NOMO-1 treated with DMSO at 0.1 percent for 48 hours (cell line): Measurements from ENCODE around the gene HOXC12.

Experiments used
- DNase-seq: peaks from one replicate; lab custom pipeline; 2025; ENCODE audit not compliant: unreplicated experiment; lab: John Stamatoyannopoulos, UW

HOXC12 gene

DNA sequence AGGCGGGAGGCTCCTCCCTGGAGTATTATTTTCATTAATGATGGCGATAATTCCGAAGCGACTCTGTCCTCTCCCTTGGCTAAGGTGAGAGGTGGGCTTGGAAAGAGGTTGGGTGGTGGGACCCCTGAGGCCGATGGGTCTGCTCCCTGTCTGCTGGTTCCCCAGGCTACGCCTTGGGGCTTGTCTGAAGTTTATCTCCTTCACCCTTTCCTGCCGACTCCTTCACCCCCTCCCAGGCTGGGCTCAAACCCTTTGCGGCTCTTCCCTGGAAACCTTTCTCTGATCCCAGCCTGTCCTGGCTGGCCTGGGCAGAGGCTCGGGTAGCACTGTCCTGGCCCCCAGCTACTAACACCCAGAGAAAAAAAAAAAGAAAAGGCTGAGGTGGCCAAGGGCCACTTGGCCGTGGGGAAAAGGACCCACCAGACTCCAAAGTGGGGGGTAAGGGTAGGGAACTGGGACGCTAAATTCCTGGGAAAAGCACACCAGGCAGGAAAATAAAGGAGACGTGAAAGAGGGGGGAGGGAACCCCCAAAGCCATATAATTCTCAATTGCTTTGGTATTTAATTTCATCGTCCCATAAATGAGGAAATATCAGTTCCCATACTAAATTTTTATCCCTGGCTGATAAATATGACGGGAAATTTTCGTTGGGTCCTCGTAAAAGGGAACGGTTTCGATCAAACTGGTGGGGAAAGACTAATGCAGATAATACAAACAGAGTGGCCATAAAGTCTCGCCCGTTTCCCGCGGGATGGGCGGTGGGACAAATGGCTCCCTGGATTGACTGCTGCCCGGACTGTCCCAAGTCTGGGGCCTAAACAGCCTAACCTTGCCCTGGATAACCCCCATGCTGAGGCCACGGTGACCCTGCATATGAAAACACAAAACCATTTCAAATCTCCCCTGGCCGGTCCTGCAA, 28.2 kb downstream of the HOXC12 start:
- DNase-seq, result no peak

DNA sequence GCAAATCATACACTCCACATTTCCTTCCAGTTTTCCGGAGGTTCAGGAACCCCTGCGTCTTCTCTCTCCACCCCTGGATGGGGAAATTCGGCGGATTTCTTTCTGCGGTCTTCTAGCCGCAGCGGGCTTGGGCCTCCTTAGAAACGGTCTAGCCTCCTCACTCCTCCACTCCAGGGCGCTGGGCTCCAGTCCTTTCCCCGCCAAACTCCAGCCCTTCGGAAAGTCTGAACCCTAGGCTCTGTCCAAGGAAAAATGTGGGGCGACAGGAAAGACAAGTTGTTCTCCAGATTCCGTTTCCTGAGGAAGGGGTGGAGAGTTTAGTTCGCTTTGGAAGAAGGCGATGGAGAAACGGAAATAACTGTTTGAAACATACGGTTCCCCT, 28.9 kb downstream of the HOXC12 start:
- DNase-seq, result peak; percentile 28

DNA sequence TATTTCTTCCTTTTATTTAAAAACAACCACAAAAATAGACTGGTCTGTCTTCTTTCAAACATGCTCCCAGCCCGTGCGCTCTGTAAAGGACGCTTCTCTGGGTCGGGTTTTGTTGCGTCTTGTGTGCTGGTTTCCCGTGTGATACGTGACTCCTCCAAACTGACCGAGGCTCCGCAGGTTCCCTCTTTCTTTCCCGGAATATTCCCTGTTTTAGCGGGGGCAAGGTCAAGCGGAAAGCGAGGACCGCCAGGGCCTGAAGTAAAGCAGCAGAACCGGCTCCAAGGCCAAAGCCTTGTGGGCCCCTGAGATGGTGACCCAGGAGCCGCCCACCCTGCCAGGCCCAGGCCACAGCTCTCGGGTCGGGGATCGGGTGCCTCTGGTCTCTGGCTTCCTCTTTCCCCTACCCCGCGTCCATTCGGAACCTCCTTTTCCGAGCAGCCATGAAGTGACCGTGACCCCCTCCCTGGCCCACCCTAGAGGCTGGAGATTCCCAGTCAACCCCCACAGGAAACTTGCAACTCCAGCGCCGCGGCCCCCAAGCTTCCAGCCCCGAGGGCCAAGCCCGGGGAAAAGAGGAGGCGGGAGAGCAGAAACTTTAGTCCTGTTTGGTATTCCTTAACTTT, 29.4 kb downstream of the HOXC12 start:
- no peak for DNase-seq

DNA sequence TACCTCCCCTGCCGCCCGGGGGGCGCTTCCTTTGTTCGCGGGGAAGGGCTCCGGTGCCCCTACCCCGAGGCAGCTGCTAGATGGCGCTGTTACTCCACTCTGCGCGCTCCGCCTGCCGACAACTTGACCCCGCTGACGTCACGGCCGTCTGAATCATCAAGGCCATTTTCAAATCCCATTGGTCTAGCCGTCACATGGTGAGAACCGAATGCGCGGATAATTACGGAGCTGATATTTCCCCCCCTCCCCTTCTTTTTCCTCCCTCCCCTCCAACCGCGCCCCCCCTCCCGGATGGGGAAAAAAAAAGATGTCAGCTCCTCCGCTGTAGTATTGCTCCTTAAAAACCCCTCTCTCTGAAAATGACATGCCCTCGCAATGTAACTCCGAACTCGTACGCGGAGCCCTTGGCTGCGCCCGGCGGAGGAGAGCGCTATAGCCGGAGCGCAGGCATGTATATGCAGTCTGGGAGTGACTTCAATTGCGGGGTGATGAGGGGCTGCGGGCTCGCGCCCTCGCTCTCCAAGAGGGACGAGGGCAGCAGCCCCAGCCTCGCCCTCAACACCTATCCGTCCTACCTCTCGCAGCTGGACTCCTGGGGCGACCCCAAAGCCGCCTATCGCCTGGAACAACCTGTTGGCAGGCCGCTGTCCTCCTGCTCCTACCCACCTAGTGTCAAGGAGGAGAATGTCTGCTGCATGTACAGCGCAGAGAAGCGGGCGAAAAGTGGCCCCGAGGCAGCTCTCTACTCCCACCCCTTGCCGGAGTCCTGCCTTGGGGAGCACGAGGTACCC, 30.4 kb downstream of the HOXC12 start, which contains the start of gene HOXC10:
Gene HOXC10, plus strand, starts transcription at position 246 of the 791 bp plus-strand sequence. Its CDS starts 114 bp downstream, at position 360.
- peak; percentile 82 for DNase-seq

DNA sequence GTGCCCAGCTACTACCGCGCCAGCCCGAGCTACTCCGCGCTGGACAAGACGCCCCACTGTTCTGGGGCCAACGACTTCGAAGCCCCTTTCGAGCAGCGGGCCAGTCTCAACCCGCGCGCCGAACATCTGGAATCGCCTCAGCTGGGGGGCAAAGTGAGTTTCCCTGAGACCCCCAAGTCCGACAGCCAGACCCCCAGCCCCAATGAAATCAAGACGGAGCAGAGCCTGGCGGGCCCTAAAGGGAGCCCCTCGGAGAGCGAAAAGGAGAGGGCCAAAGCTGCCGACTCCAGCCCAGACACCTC, 30.9 kb downstream of the HOXC12 start:
- no peak for DNase-seq

DNA sequence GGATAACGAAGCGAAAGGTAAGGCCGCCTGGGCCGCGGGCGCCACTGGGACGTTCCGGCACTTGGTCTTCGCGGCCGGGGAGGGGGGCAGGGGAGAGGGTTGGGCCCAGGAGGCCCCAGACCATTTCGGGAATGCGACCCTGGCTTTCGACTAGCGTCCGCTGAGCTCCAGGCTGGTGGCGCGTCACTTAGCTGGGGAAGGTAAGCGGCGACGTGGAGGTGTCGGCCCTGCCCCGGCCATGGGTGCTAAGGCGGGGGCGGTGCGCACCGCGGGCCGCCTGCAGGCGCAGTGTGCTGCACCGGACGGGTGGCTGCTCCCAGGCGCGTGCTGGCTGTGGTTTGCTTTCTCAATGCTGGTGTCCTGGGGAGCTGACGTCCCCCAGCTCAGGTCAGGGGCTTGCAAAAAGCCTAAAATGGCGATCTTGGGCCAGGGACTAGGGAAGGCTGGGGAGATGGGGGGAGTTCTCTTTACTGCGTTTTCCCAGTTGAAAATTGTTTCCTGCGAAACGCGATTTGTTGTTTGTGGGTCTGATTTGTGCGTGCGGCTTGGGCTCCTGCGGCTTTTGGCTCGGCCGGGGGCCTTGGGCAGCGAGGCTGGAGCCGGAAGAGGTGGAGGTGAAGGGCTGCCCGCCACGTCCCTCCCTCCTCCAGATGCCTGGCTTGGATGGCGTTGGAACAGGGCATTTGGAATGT, 31.4 kb downstream of the HOXC12 start:
- DNase-seq, result no peak

DNA sequence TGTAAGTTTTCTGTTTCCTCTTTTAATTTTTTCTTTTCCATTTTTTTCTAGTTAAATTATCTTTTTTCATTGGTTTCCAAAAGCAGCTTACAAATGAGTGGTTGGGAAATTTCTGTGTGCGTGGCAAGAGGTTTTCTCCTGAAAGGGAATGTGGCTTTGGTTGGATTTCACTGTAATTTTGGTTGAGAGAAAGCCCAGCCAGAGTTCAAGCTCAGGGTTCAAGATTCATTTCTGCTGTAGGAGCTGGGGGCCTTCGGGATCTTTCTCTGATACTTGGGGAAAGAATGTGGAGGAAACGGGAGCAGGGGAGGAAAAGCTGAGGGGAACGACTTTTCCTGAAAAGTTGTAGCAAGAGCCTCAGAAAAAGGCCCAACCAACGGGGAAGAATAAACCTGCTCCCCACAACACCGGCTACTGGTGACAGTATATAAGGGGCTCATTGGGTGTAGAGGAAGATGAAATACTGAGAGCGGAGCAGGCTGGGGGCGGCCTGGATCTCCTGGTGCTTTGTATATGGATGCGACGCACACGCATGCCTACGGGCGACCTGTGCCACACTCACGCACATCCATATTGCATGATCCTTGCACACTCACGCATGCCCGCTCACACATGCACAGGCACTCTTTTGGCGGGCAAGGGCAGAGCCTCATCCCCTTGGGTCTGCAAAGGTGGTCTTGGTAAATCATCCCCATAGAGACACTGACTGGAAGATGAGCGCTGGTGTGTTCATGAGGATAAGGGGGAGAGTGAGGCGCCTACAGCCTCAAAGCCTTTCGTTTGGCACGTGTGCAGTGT, 32.2 kb downstream of the HOXC12 start:
- DNase-seq, result no peak

DNA sequence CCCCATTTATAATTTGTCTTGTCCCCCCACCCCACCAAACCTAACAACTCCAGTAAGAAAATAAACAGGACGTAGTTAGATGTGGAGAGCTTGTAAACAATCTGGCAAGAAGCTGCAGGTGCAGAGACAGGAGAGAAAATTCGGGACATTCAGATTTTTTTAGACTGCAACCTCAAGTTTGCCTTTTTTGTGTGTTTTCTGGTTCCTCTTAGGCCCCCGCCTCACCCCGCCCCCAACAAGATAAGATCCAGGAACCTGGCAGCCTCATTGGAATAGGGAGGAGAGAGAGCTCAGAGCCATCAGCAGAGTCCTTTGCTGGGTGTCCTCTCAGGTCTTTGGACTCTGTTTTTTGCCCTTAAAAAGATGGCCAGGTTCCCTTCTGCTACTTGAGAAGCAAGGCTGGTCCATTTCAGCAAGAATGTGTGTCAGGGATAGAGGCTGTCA, 33.1 kb downstream of the HOXC12 start:
- DNase-seq, result no peak

DNA sequence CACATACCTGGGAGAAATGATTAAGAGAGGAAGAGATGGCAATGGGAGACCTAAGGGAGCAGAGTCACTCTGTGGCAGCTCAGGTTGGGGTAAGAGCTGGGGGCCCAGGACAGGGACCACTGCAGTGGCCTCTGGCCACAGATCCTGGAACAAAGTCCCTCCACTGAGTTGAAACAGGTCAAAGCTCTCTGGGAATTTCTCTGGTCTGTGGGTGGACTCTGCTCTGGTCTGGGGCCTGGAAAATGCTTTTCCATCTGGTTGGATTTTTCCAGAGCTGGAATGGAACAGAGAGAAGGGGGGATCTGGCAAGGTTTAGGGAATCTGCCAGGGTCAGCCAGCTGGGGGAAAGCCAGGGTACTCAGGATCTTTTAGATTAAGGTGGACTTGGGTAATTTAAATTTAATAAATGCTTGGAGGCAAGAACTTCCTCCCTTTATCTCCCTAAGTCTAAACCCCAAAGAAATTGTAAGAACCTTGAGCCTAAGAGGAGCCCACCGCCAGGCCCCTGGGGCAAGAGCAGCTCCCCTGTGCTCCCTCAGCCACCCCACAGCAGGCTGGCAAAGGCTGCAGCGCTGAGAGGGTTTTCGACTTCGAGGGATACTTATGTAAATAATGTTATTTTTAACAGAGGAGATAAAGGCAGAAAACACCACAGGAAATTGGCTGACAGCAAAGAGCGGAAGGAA, 34.0 kb downstream of the HOXC12 start:
- DNase-seq, result no peak

DNA sequence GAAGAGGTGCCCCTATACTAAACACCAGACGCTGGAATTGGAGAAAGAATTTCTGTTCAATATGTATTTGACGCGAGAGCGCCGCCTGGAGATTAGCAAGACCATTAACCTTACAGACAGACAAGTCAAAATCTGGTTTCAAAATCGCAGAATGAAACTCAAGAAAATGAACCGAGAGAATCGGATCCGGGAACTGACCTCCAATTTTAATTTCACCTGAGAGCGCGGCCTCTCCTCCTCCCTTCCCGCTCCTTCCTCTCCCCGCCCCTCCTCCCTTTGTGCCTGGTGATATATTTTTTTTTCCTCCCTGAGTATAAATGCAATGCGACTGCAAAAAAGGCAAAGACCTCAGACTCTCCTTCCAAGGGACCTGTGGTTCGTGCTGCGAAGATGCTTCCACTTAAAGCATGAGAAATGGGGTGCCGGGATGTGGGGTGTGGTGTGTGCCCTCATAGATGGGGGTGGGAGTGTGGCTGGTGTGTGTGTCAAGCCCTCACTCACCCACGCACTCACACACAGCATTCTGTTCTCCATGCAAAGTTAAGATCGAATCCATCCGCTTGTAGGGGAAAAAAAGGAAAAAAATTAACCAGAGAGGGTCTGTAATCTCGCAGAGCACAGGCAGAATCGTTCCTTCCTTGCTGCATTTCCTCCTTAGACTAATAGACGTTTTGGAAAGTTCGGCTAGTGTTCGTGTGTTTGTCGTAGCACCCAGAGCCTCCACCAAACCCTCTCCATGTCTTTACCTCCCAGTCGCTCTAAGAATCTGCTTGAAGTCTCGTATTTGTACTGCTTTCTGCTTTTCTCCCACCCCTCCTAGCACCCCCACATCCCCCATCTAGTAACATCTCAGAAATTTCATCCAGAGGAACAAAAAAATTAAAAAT, 34.8 kb downstream of the HOXC12 start:
- peak; percentile 77 for DNase-seq

DNA sequence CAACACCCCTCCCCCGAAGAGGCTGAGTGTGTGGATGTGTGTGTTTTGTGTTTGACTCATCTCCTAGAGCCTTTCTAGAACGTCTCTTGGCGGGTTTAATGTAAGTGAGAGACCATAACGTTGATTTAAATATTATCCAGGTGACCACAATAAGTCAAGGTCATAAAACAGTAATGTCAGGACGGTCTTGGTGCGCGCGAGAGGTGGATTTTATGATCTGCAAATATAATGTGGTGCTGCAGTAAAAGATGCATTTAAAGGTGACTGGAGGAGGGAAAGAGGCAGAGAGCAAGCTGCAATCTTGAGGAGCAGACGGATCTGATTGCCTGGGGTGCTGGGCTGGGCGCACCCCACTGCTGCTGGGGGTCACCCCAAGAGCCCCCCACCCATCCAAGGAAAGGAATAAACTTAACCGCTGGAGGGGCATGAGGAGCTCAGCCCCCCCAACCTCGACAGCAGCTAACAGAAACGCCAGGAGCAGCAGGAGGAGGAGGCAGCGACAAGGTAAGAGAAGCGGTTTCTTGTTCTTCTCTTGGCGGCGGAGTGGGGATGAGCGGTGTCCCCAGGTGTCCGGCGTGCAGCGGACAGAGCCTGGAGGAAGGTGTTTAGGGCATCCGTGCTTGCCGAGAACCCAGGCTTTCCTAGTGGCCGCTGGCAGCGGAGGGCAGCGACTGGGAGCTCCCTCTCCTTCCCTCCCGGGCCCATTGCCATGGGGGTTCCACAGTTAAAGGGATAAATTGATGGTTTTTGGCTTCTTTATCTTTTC, 35.8 kb downstream of the HOXC12 start:
- DNase-seq, result no peak

DNA sequence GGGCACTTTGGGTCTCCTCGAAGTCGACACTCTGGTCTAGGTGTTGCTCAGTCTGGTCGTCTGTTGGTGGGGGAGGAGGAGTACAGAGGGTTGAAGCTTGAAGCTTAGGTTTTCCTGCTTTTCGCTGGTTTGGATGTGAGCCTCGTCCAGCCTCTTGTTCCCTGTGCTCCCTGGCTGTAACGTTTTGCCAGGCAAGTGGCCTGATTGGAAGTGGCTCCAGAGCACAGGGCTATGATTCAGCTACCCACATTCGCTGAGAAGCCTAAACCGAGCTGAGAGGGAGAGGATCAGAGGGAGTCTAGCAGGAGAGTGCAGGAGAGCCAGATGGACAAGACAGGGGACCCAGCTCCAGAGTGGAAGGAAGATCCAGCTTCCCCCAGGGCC, 36.4 kb downstream of the HOXC12 start:
- DNase-seq, result no peak

DNA sequence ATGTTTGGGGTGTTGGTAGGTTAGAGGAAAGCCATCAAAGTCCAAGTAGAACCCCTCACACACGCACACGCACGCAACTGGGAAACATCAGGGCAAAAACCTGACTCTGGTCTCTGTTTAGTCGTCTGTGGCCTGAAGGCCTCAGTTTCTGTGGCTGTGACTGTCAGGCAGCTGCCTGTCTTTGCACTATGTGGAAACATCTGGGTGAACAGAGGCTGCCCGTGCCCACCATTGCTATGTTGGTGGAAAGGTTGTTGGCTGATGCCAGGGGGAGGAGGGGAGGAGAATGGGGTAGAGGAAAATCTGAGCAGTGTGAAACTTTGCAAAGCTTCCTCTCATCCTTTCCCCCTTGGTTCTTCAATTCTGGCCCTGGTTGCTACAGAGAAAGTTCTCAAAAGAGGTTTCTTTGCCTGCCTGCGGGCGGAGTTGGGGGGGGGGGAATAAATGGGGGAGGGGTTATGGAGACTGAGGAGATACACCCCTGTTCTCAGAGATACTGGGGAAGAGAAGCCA, 37.7 kb downstream of the HOXC12 start:
- DNase-seq, result no peak

DNA sequence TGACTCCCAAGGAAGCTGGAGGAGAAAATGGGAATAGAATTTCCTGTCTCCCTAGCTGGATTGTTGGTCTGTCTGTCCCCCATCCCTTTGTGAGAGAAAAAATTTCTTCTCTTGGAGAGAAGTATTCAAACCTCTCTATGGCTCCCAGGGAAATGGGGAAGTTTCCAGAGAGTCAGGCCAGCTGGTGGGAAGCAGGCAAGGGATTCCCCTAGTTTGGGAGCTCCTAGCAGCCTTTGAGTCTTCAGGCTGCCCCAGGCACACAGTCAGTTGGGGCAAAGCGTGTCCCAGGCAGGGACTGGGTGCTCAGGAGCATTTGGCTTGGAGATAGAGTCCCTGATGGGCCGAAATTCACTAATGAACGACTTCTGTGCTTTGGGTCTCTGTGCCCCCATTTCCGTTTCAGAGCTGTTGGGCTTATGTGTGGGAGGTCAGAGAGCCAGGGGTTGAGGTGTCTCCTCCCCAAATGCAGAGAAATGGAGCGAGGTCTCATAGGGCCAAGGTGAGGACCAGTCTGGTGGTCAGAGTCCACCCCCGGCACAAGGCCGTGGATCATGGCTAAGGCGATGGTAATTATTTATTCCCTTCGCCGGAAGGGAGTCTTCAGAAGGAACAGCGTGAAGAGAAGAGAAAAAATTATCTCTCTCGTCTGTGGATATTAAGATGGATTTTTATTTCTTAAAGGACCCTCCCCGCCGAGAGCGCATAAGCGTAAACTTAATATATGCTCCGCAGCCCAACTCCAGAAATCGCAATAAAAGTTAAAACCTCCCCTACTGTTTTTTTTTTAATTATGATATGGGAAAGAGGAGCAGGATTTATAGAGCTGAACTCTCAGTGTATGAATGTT, 38.7 kb downstream of the HOXC12 start:
- DNase-seq, result no peak

DNA sequence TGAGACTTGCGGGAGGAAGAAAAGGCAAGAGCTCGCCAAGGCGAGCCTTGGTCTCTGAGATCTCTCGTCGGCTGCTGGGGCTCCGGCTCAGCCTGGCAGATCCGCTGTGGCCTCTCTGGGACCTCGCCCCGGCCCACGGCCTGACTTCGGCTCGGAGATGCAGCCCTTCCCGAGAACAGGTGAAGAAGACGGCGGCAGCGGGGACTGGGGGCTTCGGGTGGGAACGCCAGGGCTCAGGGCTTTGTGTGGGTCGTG, 39.2 kb downstream of the HOXC12 start:
- no peak for DNase-seq

DNA sequence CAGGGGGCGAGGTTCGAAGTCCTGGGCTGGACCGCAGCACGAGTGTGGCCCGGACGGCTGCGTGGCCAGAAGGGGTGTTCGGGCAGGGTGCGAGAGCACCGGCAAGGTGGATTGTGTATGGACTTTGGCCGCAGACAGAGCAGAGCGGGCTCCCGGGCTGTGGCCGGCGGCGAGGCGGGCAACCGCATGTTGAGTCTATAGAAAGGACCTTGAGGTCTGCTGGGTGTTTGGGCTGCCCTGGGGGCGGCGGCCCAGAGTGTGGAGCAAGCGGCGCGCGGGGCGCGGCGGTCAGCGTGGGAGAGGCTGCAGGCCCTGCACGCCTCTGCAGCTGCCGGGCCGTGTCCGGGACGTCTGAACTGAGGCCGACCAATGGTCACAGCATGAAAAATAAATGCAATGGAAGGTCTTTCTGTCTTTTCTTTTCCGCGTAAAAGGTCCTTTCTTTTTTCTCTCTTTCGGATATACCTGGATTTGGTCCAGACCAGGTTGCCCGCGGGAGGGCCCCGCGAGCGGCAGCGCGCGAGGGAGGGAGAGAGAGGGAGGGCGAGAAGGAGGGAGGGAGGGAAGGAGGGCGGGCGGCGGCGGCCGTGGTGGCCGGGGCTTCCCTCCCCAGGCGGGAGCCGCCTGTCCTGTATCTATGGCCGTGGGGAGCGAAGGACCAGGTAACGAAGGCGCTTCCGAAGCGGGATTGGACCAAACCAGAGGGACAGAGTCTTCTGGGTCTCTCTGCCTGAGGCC, 39.7 kb downstream of the HOXC12 start:
- DNase-seq, result no peak

DNA sequence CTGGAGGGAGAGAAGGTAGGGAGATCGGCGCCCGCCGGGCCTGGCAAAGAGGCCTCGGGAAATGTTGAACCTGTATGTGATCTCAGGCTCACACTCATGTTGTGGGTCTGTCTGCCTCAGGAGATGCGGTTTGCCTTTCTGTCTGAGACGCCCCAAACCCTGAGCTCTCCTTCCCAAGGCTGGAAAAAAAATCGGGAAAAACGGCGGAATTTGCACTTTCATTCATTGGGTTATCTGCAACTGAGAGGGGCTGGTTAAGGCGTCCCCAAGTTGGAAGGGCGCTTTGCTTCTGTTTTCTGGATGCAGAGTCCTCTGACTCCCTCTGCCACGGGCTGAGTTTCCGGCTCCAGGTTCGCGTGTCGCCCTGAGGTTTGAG, 40.3 kb downstream of the HOXC12 start:
- DNase-seq, result no peak
